ENCODE measurements around the gene MT1E.

DNA sequence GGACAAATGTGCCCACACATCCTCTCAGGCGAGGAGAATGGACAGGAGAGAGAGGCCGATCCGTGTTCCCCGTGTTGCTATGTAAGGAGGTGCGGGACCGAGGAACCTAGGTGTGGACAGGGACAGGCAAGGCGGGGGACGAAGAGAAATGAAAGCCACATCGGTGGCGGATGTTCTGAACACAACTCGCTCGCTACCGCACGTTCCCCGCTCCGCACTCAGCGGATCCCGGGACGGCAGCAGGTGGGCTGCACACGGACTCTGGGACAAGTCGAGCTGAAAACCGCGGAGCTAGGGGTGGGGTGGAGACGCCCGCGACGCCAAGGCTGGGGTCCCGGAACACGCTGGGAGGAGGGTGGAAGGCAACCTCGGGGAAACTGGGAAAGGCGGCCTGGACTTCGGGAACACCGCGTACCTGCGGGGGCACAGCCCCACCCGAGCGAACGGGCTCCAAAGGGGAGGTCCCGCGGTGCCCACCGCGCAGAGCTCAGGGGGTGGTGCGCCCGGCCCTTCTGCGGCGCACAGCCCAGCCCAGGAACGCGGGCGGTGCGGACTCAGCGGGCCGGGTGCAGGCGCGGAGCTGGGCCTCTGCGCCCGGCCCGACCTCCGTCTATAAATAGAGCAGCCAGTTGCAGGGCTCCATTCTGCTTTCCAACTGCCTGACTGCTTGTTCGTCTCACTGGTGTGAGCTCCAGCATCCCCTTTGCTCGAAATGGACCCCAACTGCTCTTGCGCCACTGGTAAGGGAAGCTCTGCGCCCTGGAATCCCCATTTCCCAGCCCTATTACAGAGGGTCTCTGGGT is at the start of gene MT1E:
- no peak for TF ChIP-seq RAD21 (conservative IDR thresholded peaks at IDR 0.05)
- no peak for TF ChIP-seq MXI1 (conservative IDR thresholded peaks at IDR 0.05; ENCODE audit: poor library complexity, severe bottlenecking)
- TF ChIP-seq EZH2 (IDR thresholded peaks at IDR 0.05; ENCODE audit: borderline replicate concordance, insufficient read depth, low read length, poor library complexity, severe bottlenecking): peak; percentile 20
- TF ChIP-seq, protein P1, sequence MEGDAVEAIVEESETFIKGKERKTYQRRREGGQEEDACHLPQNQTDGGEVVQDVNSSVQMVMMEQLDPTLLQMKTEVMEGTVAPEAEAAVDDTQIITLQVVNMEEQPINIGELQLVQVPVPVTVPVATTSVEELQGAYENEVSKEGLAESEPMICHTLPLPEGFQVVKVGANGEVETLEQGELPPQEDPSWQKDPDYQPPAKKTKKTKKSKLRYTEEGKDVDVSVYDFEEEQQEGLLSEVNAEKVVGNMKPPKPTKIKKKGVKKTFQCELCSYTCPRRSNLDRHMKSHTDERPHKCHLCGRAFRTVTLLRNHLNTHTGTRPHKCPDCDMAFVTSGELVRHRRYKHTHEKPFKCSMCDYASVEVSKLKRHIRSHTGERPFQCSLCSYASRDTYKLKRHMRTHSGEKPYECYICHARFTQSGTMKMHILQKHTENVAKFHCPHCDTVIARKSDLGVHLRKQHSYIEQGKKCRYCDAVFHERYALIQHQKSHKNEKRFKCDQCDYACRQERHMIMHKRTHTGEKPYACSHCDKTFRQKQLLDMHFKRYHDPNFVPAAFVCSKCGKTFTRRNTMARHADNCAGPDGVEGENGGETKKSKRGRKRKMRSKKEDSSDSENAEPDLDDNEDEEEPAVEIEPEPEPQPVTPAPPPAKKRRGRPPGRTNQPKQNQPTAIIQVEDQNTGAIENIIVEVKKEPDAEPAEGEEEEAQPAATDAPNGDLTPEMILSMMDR (IDR thresholded peaks at IDR 0.05; ENCODE audit: poor library complexity, severe bottlenecking): no peak
- no peak for TF ChIP-seq SMC3 (conservative IDR thresholded peaks at IDR 0.05; ENCODE audit: poor library complexity)
